GM19455 (cell line): ENCODE data around the gene ASPRV1.
"Not testable (repeated sequence)": the region's sequence is repeated elsewhere in the genome, so short reads cannot be mapped to it uniquely, and the experiment has no call there.

Experiments used
- ATAC-seq: cut with Tn5 transposase; IDR thresholded peaks from one replicate; pipeline ENCODE4 v1.9.1; 2021; ENCODE audit not compliant: unreplicated experiment

The ASPRV1 gene

DNA sequence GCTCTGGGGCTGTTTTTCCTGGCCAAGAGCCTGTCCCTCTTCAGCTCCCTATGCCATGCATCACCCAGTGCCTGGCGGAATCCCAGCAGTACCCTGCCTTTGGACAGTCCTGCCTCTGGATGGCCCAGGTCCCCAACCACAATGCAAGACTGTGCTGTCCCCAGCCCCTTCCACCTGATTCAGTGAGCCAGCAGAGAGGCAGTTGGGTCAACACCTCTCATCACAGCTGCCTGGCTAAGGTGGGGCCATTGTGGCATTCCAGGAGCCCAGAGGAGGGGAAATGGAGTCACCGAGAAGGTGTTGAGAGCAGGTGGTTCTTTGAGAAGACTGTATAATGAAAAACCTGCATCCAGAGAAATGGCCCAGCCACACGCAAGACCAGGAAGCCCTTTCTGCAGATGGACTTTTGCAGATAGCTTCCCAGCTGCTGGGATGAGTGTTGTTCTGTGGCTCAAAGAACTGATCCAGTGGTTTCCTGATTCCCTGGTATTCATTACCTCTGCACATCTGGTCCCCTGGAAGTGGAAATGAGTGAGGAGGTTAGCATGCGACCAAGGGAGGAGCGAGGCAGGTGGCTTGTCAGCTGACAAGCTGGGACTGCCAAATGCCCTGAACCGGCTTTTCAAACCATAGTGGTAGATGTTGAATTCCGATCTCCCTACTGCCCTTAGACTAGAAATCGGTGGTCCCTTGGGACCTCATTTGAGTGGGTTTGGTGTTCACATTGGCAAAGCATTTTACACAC, 1.7 kb upstream of the ASPRV1 start:
- ATAC-seq = no peak

DNA sequence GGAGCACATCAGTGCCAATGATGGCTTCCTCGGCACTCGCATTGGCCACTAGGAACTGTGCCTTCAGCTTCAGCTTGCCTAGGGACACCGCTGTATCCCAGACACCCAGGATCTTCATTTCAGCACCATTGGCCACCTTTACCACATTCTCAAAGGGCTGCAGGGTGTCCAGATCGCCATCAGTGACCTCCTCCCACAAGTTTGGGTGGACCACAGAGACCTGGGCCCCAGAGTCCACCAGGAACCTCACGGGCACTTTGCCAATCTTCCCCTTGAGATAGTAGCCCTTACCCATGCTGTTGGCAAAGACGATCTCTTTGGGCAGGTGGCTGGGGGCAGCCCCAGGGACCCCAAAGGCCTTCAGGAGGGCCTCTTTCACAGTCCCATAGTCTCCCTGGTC, 610 bp downstream of the ASPRV1 start:
- no peak for ATAC-seq

DNA sequence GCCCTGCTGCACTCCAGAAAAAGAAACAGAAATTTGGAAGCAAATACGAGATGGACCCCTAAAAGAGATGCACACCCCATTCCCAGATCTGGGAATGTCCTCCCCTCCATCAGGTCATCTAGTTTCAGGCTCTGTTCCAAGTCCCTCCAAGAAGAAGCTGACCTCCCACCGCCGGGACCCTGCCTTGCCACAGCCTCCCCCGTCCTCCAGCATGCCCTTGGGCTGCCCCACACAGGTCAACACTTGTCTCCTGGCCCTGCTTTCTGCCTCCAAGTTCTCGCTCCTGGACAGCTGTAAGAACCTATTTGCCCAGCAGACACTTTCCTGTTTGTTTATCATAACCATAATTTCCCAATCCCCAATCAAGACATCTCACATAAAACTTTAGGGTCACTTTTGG, 2.0 kb downstream of the ASPRV1 start:
- ATAC-seq = no peak

DNA sequence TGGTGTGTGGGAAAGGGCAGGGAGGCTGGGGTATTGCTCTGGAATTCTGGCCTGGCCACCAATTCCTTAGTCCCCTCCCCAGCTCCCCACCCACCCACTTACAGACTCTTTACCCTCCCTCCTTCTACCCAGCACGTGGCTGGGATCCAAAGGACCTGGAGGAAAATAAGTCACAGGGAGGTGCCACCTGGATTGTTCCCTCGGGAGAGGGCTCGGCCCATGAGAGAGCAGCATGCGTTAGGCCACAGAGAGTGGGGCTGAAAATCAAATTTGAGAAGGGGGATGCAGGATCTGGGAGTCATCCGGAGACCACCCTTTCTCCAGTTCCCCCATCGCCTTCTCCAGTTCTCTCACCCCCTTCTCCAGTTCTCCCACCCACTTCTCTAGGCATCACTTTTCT, 3.0 kb downstream of the ASPRV1 start:
- no peak for ATAC-seq

DNA sequence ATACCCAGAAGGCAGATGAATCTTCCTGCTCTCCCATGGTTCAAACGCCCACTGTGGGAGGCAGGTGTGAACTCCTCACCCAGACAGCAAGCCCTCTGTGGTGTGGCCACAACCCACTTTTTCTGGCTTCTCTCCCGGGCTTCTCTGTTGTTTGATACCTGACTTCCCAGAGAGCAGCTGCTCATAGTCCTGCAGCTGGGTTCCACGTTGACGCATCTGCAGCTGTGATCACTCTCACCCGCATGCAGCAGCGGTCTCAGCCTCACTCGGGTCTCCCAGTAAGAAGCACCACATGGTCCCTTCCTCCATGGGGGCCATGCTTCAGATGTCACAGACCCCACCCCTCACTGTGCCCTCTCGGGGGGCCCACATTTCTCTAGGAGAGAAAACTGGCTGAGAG, 3.5 kb downstream of the ASPRV1 start:
- no peak for ATAC-seq

DNA sequence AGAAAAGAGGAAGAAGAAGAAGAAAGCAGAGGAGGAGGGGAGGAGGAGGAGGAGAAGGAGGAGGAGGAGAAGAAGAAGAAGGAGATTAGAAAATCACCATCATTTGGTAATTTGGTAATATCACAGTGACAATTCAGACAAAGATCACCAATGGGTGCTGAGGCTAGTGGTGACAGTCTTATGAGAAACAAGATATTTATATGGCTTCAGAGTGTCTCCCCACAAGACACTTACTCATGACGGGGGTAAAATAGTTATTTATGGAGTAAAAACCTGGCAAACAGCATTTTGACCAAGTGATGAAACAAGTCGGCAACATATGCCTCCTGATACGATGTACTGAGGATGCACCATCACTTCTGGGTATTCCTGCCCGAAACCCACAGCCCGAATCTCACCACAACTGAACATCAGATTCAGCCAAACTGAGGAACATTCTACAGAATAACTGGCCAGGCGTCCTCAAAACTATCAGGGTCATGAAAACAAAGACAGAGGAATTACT, 4.9 kb downstream of the ASPRV1 start:
- ATAC-seq = no peak

DNA sequence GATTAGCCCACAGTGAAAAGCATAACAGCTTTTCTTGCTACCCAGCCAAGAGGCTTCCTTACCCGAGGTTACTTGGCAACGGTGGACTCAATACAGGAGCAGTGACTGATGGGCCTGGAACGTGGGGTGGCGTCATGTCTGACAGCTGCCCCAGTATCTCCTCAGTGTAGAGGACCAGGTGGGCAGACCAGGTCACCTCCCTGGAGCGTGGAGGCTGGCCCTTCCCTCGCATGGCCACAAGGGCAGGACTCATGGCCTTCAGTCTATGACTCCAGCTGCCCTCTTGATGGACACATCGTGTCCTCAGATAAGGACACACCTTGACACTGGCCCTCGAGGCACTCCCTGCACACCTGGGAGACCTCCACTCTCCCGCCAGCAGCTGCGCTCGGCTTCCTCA, 6.4 kb downstream of the ASPRV1 start:
- no peak for ATAC-seq

DNA sequence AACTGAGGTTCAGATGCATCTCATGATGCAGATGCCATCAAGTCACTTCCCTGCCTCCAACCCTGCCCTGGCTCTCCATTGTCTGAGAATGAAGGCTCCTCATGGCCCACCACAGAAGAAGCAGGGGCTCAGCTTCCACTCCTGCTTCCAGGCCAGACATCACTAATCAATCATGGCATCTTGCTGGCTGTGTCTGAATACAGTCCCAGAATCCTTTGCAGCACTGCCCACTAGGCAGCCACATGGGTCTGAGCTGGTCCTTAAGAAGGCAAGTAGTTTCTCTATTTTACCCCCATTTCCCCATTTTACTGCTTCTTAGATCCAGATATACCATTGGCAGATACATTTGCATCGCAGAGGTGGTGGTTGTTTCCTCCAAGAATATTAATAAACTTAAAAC, 7.3 kb downstream of the ASPRV1 start:
- no peak for ATAC-seq

DNA sequence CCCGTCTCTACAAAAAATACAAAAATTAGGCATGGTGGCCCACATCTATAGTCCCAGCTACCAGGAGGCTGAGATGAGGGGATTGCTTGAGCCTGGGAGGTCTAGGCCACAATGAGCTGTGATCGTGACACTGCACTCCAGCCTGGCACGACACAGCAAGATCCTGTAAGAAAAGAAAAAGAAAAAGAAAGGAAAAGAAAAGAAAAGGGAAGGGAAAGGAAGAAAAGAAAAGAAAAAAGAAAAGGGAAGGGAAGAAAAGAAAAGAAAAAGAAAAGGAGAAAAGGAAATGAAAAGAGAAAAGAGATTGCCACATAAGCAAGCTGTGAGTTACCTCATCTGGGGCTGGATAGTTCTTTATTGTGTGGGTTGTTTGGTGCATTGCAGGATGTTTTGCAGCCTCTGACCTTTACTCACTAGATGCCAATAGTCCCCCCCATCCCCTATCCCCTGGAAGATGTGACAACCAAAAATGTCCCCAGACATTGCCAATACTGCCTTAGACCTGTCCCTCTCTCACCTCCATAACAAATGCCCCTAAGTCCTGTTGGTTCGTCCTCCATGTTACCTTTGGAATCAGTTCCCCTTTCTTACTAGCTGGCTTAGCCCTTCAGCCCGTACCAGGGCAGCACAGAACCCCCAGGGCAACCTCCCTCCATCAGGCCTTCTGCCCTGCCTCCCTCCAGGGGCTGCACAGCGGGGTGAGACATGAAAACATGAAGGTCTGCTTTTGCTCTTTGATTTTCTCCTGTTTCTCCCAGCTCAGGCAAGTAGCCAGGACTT, 8.9 kb downstream of the ASPRV1 start:
- no peak for ATAC-seq

DNA sequence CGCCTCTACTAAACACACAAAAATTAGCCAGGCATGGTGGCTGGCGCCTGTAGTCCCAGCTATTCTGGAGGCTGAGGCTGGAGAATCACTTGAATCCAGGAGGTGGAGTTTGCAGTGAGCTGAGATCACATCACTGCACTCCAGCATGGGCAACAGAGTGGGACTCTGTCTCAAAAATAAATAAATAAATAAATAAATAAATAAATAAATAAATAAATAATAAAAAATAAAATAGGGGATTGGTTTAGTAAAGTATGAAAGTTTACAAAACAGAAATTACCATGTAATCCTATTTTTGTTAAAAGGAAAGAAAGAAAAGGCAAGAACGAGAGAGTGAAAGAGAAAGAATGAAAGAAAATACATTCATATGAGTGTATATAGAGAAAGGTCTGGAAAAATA, 10.8 kb downstream of the ASPRV1 start:
- not testable (repeated sequence) for ATAC-seq

DNA sequence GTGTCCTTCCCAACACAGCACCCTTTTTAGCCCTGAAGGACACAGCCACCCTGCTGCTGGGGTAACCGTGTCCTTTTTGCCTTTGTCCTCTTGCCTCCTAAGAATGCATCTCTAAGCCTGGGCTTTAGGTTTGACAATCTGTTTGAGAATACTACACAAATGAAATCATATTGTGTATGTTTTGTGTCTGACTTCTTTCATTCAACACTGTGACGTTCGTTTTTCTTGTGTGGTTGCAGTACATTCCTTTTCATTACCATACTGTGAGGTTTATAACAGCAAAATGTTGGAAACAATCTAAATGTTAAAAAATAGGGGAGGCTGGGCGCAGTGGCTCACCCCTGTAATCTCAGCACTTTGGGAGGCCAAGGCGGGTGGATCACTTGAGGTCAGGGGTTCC, 11.2 kb downstream of the ASPRV1 start:
- ATAC-seq = no peak

DNA sequence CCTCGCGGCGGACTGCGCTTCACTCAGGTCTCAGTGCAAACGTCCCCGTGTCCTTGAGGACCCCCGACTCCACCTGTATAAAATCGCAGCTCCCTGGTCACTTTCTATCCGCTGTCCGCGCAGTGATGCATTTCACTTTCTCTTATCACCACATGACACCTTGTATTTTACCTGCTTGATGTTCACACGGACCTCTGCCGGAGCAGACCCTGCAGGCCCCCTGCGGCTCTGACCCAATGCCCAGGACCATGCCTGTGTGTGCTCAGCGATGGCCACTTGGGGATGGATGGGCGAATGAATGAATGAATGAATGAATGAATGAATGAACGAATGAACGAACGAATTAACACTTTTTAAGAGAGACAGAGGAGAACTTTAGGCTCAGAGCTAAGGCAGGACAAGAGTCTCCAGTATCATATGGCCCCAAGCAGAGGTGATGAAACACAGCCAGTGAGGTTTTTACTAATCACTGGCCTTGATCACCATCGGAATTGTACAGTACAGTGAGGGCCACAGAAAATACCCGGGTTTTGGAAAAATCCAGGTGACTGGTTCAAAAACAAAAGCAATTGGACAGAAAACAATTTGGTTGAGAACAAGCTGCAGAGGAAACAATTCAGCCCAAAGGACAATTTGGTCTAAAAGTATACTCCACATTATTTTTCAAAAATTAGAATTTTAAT, 12.3 kb downstream of the ASPRV1 start:
- no peak for ATAC-seq

DNA sequence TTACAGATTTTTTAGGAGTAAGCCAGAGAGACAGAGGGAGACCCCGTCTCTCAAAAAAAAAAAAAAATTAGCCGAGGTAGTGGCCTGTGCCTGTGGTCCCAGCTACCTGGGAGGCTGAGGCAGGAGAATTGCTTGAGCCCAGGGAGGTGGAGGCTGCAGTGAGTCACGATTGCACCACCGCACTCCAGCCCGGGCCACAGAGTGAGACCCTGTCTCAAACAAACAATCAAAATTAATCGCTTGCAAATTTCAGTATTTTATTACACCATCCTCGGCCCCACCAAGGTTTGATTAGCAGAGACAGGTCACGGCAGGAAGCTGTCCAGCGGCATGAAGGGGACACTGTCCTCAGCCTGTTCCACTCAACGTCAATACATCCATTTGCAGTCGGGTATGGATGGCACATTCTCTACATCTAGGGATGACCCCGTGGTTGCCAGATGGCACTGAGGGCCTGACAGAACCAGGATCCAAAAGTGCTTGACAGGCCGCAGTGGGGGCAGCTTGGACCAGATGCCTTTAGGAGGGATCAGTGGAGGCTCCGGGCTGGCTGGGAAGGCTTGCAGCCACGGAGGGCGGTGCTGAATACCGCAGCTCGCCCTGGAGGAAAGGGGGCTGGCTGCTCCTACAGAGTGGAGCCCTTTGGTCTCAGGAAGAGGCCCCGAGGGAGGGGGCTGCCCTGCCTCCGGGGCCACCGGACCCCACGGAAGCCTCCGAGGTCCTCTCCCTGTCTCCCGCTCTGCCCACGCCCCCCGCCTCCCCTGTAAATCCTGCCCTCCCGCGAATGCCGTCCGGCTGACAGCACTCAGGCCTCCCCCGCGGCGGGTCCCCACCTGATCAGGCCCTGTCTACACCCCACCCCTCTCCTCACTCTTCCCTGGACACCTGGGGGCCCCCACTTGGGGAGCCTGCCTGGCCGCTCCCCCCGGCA, 13.1 kb downstream of the ASPRV1 start:
- ATAC-seq = no peak

DNA sequence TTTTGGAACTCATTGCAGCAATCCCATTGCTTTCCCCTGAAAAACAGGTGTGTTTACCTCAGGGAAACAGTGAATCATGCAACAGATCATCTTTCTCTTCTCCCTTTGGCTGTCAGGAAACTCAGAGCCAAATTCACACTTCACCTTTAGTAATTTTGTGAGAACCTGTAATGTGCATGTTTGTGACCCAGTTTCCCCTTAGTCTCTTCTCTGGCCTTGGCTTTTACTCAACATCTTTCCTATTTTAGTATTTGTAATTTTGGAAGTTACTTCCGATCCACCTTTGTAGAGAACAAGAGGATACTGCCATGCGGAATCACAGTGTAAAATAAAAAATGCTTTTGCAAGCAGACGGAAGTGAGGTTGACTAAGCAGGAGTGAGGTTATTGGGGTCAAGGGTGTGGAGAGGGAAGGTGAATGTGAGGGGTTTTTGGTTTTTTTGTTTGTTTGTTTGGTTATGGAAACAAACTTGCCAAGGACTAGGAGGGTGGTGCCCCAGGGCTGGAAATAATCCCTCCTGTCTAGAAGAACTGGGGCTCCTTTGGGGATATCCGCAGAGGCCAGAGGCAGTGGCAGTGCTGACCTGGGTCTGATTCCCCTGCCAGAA, 14.0 kb downstream of the ASPRV1 start:
- no peak for ATAC-seq

DNA sequence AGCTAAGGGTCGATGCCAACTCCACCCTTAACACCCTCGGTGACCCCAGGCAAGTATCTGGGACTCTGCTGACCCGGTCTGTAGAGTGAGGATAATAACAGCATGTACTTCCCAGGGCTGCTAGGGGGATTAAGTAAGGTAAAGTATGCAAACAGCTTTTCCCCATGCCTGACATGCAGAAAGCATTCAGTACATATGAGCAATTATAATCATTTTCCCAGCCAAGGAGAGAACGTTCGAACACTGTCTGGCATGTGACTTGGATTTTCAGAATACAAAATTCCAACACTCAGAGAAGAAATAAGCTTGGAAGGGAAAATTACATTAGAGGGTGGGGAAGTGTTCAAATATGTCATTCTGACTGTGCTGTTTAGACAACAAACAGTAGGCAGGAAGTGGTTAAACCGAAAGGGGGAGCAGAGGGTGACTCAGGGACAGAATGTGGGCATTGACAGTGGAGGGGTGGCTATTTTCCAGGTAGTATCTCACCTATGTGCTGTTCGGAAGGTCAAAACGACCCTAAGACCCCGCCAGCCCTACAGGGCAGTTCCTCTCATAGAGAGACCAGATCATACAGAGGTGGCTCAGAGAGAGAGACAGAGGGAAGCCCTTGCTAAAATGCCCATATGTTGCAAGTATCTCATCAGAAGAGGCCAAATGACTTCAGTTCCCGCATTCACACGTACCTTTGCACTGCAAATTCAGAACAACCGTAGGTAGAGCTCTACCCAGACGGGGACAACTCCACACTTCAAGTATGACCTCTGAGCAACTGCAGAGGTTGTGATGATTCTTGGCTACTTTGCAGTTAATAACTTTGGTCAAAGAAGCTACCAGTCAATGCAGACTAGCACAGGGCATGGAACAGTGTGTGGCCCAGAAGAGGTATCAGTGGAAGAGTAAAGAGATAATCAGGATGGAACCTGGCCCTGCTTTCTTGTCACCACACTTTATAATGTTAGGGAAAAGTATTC, 14.8 kb downstream of the ASPRV1 start:
- peak; percentile 88 for ATAC-seq

DNA sequence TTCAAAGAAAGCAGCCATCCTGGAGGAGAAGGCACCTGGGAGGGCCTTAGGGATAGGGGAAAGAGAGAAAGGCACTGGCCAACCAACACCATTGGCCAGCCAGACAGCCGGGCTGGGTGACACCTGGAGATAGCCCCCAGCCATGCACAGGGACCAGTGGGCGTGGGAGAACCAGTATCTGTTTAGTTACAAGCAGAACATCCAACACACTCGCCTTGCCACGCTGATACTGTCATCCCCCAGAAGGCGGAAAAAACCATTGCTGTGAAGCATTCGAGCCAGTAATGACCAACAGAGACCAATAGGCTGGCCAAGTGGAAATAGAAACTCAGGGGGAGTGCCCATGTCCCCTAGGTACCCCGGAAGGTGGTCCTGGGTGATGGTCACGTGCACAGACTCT, 15.5 kb downstream of the ASPRV1 start:
- no peak for ATAC-seq

DNA sequence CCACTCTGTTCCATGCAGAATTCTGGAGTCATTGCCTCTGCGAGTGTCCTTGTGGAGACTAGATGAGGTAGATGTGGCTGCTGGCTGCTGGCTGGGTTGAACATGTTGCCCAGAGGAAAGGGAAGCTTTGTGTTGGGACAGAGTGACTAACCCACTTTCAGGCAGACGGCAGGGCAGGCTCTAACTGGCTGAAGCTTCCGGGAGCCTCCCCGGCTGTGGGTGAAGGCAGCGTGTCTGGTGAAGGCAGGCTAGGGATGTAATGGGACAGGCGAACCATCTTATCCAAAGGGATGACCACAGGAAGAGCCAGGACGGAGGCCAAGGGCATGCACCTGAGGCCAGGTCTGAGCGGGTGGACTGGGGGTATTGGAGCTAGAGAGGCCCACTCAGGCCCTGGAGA, 16.0 kb downstream of the ASPRV1 start:
- ATAC-seq = no peak

DNA sequence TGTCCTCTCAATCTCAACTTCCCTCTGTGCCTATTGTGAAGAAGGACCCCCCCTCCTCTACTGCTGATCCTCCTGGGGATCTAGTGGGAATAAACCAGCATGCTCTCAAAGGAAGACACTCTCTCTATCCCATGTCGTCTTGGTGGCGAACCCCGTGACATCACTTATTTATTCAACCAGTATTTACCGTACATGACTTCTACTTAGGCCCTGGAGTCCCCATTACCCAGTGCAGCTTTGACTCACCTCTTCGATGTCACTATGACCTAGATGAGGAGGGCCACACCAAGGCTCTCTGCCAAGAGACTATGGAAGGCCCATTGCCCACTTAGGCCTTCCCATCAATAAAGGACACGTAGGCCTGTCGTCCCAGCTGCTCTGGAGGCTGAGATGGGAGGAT, 16.7 kb downstream of the ASPRV1 start:
- ATAC-seq = no peak

DNA sequence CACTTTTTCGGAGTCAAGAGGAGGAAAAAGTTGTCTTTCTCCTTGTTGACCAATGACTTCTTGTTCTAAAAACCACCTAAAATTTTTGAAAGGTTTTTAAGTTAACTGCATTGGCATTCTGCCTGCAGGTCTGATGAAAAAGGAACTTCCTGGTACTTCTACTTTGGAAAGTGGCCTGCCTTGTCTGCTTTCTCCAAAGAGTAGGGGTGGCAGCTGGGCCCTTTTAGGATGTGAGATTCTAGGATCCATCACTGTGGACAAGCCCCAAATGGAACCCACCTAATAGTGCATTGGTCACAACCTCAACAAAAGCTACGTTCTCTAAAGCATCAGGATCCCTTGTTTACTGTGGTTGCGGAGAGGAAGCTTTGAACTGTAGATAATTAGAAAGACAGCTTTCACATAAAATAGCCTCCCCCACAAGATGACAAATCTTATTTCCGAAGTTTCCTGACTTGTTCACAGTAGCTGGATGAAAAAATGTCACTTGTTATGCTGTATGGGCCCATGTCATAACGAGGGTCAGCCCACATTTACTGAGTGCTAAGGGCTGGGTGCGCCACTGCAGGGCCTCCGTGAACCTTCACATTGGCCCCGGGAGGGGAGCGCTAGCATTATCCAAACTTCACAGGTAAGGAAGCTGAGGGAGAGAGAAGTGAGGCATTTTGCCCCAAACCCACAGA, 17.4 kb downstream of the ASPRV1 start:
- no peak for ATAC-seq
